Tongue (tissue), 2 donors: ENCODE measurements around the gene HBG1. TPM values are rescaled to one million over a fixed set of nuclear protein-coding genes. Genes with fewer than 3 reads are reported as not detected.

Experiments used
- DNase-seq: peaks from one replicate; pipeline ENCODE4 v3.0.0-alpha.2; 2015
- total RNA-seq: library from RNA; depleted of rRNA; stranded (reverse); fragments of >200 nt; gene quantifications from one replicate; pipeline ENCODE4 v1.2.3, GENCODE V29; 2014

Gene HBG1
- total RNA-seq, 1 donor from 2014 or later: 7.5 TPM

- no peak for DNase-seq
Measured at GRCh38 chr11:5225480-5225871, 24.2 kb downstream of the HBG1 start.

GRCh38 chr11:5224538-5225479, 24.8 kb downstream of the HBG1 start:
- DNase-seq: no peak

- DNase-seq: no peak
Measured at GRCh38 chr11:5223686-5224085, 26.0 kb downstream of the HBG1 start.

- DNase-seq: no peak
Measured at GRCh38 chr11:5223146-5223545, 26.5 kb downstream of the HBG1 start.

- DNase-seq: no peak
Measured at GRCh38 chr11:5210376-5210885, 39.2 kb downstream of the HBG1 start.

- peak; percentile 23 for DNase-seq
Measured at GRCh38 chr11:5204787-5205186, 44.9 kb downstream of the HBG1 start.

- no peak for DNase-seq
Measured at GRCh38 chr11:5203366-5203765, 46.3 kb downstream of the HBG1 start.

- DNase-seq: no peak
Measured at GRCh38 chr11:5200582-5200981, 49.1 kb downstream of the HBG1 start, which contains the start of gene OR51V1. Gene OR51V1, minus strand, starts transcription at chr11:5200682. Its CDS starts 0 bp downstream, at chr11:5200682.

- DNase-seq: no peak
Measured at GRCh38 chr11:5198285-5198684, 51.4 kb downstream of the HBG1 start.

Other genes starting within 250 kb of the HBG1 start
- gene OR52J3, start 203.3 kb downstream of the HBG1 start, total RNA-seq: not detected
- not detected for gene OR52E2, start 190.2 kb downstream of the HBG1 start, total RNA-seq
- gene OR52E1, start 180.3 kb downstream of the HBG1 start, total RNA-seq: not detected
- not detected for gene OR52A5, start 111.5 kb downstream of the HBG1 start, total RNA-seq
- gene OR52A1, start 95.1 kb downstream of the HBG1 start, total RNA-seq: not detected
- gene OR51V1, start 49.2 kb downstream of the HBG1 start, total RNA-seq: not detected
- 162 TPM for gene HBB, start 22.8 kb downstream of the HBG1 start, total RNA-seq
- gene HBD, start 15.4 kb downstream of the HBG1 start, total RNA-seq: not detected
- gene HBG2, start 4.9 kb upstream of the HBG1 start, total RNA-seq: 982 TPM
- 3.3 TPM for gene HBE1, start 20.1 kb upstream of the HBG1 start, total RNA-seq
- gene OR51B4, start 52.1 kb upstream of the HBG1 start, total RNA-seq: not detected
- 1.0 TPM for gene OR51B2, start 74.4 kb upstream of the HBG1 start, total RNA-seq
- gene OR51B5, start 93.7 kb upstream of the HBG1 start, total RNA-seq: not detected
- gene OR51B6, start 101.7 kb upstream of the HBG1 start, total RNA-seq: not detected
- gene OR51M1, start 134.0 kb upstream of the HBG1 start, total RNA-seq: not detected
- not detected for gene OR51Q1, start 172.3 kb upstream of the HBG1 start, total RNA-seq
- gene OR51I1, start 191.7 kb upstream of the HBG1 start, total RNA-seq: not detected
- not detected for gene OR51I2, start 199.5 kb upstream of the HBG1 start, total RNA-seq
- not detected for gene OR52D1, start 238.8 kb upstream of the HBG1 start, total RNA-seq